ENCODE results near the gene EXT2. TPM values are rescaled to one million over a fixed set of nuclear protein-coding genes. Genes with fewer than 3 reads are reported as not detected.

EXT2 gene
- total RNA-seq, 1 experiment from 2014 or later, result 77.0 TPM

DNA sequence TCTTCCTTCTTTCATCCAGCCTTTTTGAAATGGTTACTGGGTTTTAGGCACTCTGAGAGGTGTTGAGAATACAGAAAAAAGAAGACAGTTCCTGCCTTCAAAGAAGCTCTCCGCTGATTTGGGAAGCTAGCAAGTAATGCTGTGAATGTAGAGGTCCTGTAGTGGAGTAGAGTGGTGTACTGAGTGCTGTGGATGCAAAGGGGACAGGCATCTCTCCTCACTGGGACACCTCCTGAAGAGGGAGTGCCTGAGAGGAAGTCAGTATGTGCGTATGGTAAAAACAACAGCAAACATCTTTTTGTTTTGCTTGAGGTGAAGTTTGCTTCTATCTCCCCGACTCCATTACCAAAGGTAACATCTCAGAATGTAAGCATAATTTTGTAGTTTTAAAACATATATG is 77.5 kb downstream of the EXT2 start:
- H3K27me3 ChIP-seq (ENCODE audit: low read length), result no peaks in the 10 kb centered on the region
- H3F3A ChIP-seq (ENCODE audit: low read length, unreplicated experiment), result no peaks in the 10 kb centered on the region
- no peaks in the 10 kb centered on the region for H4K20me1 ChIP-seq (ENCODE audit: low read length)
- POLR2A ChIA-PET (ENCODE audit: unreplicated experiment), result no interaction called here
- no peak overlapping the region for H3K9ac ChIP-seq (ENCODE audit: low read length)
- no peaks in the 10 kb centered on the region for H3K4me1 ChIP-seq (ENCODE audit: insufficient read depth, low read length)
- DNase-seq (no peak), ATAC-seq (no peak)
- TF ChIP-seq EZH2 (IDR thresholded peaks at IDR 0.05; ENCODE audit: low read length, unreplicated experiment) (no peak), EZH2phosphoT487 (IDR thresholded peaks at IDR 0.05; ENCODE audit: borderline replicate concordance, low read length) (no peak)
- TF ChIP-seq, protein P1, sequence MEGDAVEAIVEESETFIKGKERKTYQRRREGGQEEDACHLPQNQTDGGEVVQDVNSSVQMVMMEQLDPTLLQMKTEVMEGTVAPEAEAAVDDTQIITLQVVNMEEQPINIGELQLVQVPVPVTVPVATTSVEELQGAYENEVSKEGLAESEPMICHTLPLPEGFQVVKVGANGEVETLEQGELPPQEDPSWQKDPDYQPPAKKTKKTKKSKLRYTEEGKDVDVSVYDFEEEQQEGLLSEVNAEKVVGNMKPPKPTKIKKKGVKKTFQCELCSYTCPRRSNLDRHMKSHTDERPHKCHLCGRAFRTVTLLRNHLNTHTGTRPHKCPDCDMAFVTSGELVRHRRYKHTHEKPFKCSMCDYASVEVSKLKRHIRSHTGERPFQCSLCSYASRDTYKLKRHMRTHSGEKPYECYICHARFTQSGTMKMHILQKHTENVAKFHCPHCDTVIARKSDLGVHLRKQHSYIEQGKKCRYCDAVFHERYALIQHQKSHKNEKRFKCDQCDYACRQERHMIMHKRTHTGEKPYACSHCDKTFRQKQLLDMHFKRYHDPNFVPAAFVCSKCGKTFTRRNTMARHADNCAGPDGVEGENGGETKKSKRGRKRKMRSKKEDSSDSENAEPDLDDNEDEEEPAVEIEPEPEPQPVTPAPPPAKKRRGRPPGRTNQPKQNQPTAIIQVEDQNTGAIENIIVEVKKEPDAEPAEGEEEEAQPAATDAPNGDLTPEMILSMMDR (conservative IDR thresholded peaks at IDR 0.05; ENCODE audit: low read depth, low read length), result no peak
- no peaks in the 10 kb centered on the region for H3K9me2 ChIP-seq (replicated peaks; ENCODE audit: low read length)
- intact Hi-C loops (cut with micrococcal nuclease), result no loop called here
- no peak overlapping the region for H3K4me3 ChIP-seq (ENCODE audit: low read length)
- no TSS peak for BruUV-seq (replicated peaks)
- no peaks in the 10 kb centered on the region for H3K9me3 ChIP-seq (ENCODE audit: low read length)
- H3K36me3 ChIP-seq (ENCODE audit: low read depth, low read length), result no peaks in the 10 kb centered on the region
- no peaks in the 10 kb centered on the region for H3K79me2 ChIP-seq (ENCODE audit: low read length)
- no peak overlapping the region for H2AFZ ChIP-seq (ENCODE audit: low read length)
- CTCF ChIA-PET, result no interaction called here
- no peak overlapping the region for H3K27ac ChIP-seq (ENCODE audit: low read length)
- H3K4me2 ChIP-seq (ENCODE audit: low read length), result no peak overlapping the region

DNA sequence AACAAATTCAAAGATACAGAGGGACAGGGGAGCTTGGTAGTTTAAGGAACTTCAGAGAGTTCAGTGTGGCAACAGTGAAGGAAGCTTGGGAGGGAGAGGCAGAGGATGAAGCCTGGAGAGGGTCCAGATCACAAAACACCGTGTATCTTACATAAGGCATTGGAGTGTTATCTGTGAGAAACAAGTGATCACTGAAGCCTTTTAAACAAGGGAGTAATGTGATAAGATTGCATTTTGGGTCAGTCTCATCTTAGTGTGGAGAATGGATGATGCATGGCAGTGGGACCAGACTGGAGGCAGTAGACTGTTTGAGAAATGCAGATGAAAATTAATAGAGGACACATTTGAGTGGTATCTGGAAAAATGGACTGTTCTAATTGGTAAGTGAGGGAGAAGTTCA is 79.4 kb downstream of the EXT2 start:
- Histone ChIP-seq H3K36me3 (ENCODE audit: low read depth, low read length) (no peaks in the 10 kb centered on the region), H3K79me2 (ENCODE audit: low read length) (no peaks in the 10 kb centered on the region), H3K4me3 (ENCODE audit: low read length) (no peak overlapping the region), H3K9me3 (ENCODE audit: low read length) (no peaks in the 10 kb centered on the region), H3K27ac (ENCODE audit: low read length) (no peak overlapping the region), H4K20me1 (ENCODE audit: low read length) (no peaks in the 10 kb centered on the region), H3K4me2 (ENCODE audit: low read length) (no peak overlapping the region), H3K9me2 (replicated peaks; ENCODE audit: low read length) (no peaks in the 10 kb centered on the region), H2AFZ (ENCODE audit: low read length) (no peak overlapping the region), H3K27me3 (ENCODE audit: low read length) (no peaks in the 10 kb centered on the region), H3F3A (ENCODE audit: low read length, unreplicated experiment) (no peaks in the 10 kb centered on the region), H3K9ac (ENCODE audit: low read length) (no peak overlapping the region), H3K4me1 (ENCODE audit: insufficient read depth, low read length) (no peaks in the 10 kb centered on the region)
- ATAC-seq (no peak), DNase-seq (no peak)
- BruUV-seq (replicated peaks), result no TSS peak
- CTCF ChIA-PET, result no interaction called here
- intact Hi-C loops (cut with micrococcal nuclease), result no loop called here
- POLR2A ChIA-PET (ENCODE audit: unreplicated experiment), result no interaction called here
- TF ChIP-seq EZH2 (IDR thresholded peaks at IDR 0.05; ENCODE audit: low read length, unreplicated experiment) (no peak), EZH2phosphoT487 (IDR thresholded peaks at IDR 0.05; ENCODE audit: borderline replicate concordance, low read length) (no peak)
- TF ChIP-seq, protein P1 (conservative IDR thresholded peaks at IDR 0.05; ENCODE audit: low read depth, low read length), result no peak

DNA sequence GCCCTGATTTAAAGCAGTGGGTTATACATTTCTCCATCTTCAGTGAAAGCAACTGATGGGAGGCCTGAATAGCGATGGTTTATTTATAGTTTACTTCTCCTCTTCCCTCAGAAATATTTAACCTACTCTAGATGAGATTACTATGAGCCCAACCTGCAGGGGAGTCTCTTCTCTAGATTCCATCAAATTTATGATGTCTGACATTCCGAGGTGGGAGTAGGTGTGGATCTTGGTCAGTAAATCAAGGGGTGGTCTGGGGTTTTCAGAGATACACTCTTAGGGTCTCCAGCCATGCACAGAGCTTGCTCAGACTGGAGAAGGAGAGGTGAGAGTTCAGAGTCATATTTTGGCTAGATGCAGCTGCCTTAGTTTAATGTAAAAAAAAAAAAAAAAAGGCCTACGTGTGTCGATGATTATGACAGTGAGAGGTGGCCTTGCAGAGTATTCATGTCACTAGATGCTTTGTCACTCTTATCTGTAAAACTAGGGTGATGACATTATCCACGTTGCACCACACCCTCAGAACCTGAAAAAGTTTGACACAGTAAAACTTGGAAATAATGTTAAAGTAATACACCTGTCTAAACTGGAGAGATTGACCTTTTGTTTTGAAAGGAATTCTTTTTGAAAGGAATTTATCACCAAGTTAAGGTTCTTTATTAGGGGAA is 81.2 kb downstream of the EXT2 start:
- CTCF ChIA-PET, result interaction anchor here (0.9 kb wide), 1 partner anchor 36 kb away, joined by 6 read pairs; no protein-coding TSS in a partner anchor
- DNase-seq, result no peak
- Histone ChIP-seq H2AFZ (ENCODE audit: low read length) (no peak overlapping the region), H4K20me1 (ENCODE audit: low read length) (no peaks in the 10 kb centered on the region), H3K9me2 (replicated peaks; ENCODE audit: low read length) (no peaks in the 10 kb centered on the region), H3K79me2 (ENCODE audit: low read length) (no peaks in the 10 kb centered on the region), H3K4me2 (ENCODE audit: low read length) (no peak overlapping the region), H3K4me1 (ENCODE audit: insufficient read depth, low read length) (no peaks in the 10 kb centered on the region), H3K27me3 (ENCODE audit: low read length) (no peaks in the 10 kb centered on the region), H3K27ac (ENCODE audit: low read length) (no peak overlapping the region), H3K9ac (ENCODE audit: low read length) (no peak overlapping the region), H3K9me3 (ENCODE audit: low read length) (no peaks in the 10 kb centered on the region), H3K36me3 (ENCODE audit: low read depth, low read length) (no peaks in the 10 kb centered on the region), H3F3A (ENCODE audit: low read length, unreplicated experiment) (no peaks in the 10 kb centered on the region), H3K4me3 (ENCODE audit: low read length) (no peak overlapping the region)
- intact Hi-C loops (cut with micrococcal nuclease), result no loop called here
- TF ChIP-seq EZH2phosphoT487 (IDR thresholded peaks at IDR 0.05; ENCODE audit: borderline replicate concordance, low read length), result no peak
- no peak for TF ChIP-seq EZH2 (IDR thresholded peaks at IDR 0.05; ENCODE audit: low read length, unreplicated experiment)
- TF ChIP-seq, protein P1 (conservative IDR thresholded peaks at IDR 0.05; ENCODE audit: low read depth, low read length), result no peak
- BruUV-seq (replicated peaks), result no TSS peak
- POLR2A ChIA-PET (ENCODE audit: unreplicated experiment), result no interaction called here
- ATAC-seq, result no peak
